Measurements from ENCODE around the gene SEC14L2. TPM values are rescaled to one million over a fixed set of nuclear protein-coding genes. Genes with fewer than 3 reads are reported as not detected.
"Not testable (repeated sequence)": the region's sequence is repeated elsewhere in the genome, so short reads cannot be mapped to it uniquely, and the experiment has no call there.

SEC14L2 gene
- total RNA-seq, 1 experiment from 2014 or later = 3.9 TPM

DNA sequence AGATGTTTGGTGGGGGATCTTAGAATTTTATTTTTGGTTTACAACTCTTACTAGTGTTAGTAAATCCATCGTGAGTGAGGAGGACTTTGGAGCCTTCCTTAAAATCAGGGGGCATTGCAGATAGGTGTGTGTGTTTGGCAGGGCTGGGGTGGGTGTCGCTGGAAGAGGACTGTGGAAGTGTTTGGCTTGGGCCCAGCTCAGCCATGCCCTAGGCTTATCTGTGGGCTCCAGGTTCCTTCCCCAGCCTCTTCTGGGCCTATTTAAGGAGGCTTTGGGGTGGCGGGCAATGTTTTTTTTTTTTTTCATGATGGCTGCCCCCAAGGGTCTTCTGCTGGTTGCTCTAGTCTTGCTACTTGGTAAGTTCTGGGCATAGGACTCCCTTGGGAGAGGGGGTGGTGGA, 50.8 kb downstream of the SEC14L2 start (continued):
- TF ChIP-seq, protein P1, sequence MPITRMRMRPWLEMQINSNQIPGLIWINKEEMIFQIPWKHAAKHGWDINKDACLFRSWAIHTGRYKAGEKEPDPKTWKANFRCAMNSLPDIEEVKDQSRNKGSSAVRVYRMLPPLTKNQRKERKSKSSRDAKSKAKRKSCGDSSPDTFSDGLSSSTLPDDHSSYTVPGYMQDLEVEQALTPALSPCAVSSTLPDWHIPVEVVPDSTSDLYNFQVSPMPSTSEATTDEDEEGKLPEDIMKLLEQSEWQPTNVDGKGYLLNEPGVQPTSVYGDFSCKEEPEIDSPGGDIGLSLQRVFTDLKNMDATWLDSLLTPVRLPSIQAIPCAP (CRISPR knock-in tag; IDR thresholded peaks at IDR 0.05) = no peak
- TF ChIP-seq ZNF532 (CRISPR knock-in tag; IDR thresholded peaks at IDR 0.05; ENCODE audit: borderline replicate concordance) (no peak), ZNF317 (CRISPR knock-in tag; IDR thresholded peaks at IDR 0.05; ENCODE audit: borderline replicate concordance, low read depth) (no peak)

- H3K4me3 Mint-ChIP-seq; ATAC-seq; H3K36me3 Mint-ChIP-seq; H3K27me3 Mint-ChIP-seq (ENCODE audit: low read depth); H3K27ac Mint-ChIP-seq; POLR2A ChIA-PET; H3K9me3 Mint-ChIP-seq; DNase-seq (ENCODE audit: low spot score); H3K4me1 Mint-ChIP-seq: not testable (repeated sequence)
- CTCF ChIA-PET = interaction anchor here (1.3 kb wide), 1 partner anchor 39 kb away, joined by 3 read pairs; no protein-coding TSS in a partner anchor
Observed at GRCh38 chr22:30451488-30451887, 54.7 kb downstream of the SEC14L2 start.

GRCh38 chr22:30452861-30453260, 56.0 kb downstream of the SEC14L2 start:
- H3K4me3 Mint-ChIP-seq = no peak overlapping the region
- ChIA-PET CTCF (interaction anchor here (1.0 to 1.4 kb wide), 2 partner anchors 8 to 33 kb away, joined by 3 to 6 read pairs; no protein-coding TSS in a partner anchor), POLR2A (no interaction called here)
- DNase-seq (ENCODE audit: low spot score) = no peak
- no peaks in the 10 kb centered on the region for H3K36me3 Mint-ChIP-seq
- no peaks in the 10 kb centered on the region for H3K4me1 Mint-ChIP-seq
- no peaks in the 10 kb centered on the region for H3K9me3 Mint-ChIP-seq
- no peak overlapping the region for H3K27ac Mint-ChIP-seq
- H3K27me3 Mint-ChIP-seq (ENCODE audit: low read depth) = no peaks in the 10 kb centered on the region; the same call in 1 of the 2 replicates
- no peak for ATAC-seq
- TF ChIP-seq, protein P2, sequence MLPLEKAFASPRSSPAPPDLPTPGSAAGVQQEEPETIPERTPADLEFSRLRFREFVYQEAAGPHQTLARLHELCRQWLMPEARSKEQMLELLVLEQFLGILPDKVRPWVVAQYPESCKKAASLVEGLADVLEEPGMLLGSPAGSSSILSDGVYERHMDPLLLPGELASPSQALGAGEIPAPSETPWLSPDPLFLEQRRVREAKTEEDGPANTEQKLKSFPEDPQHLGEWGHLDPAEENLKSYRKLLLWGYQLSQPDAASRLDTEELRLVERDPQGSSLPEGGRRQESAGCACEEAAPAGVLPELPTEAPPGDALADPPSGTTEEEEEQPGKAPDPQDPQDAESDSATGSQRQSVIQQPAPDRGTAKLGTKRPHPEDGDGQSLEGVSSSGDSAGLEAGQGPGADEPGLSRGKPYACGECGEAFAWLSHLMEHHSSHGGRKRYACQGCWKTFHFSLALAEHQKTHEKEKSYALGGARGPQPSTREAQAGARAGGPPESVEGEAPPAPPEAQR (CRISPR knock-in tag; IDR thresholded peaks at IDR 0.05) = no peak
- TF ChIP-seq, protein P3, sequence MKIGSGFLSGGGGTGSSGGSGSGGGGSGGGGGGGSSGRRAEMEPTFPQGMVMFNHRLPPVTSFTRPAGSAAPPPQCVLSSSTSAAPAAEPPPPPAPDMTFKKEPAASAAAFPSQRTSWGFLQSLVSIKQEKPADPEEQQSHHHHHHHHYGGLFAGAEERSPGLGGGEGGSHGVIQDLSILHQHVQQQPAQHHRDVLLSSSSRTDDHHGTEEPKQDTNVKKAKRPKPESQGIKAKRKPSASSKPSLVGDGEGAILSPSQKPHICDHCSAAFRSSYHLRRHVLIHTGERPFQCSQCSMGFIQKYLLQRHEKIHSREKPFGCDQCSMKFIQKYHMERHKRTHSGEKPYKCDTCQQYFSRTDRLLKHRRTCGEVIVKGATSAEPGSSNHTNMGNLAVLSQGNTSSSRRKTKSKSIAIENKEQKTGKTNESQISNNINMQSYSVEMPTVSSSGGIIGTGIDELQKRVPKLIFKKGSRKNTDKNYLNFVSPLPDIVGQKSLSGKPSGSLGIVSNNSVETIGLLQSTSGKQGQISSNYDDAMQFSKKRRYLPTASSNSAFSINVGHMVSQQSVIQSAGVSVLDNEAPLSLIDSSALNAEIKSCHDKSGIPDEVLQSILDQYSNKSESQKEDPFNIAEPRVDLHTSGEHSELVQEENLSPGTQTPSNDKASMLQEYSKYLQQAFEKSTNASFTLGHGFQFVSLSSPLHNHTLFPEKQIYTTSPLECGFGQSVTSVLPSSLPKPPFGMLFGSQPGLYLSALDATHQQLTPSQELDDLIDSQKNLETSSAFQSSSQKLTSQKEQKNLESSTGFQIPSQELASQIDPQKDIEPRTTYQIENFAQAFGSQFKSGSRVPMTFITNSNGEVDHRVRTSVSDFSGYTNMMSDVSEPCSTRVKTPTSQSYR (CRISPR knock-in tag; IDR thresholded peaks at IDR 0.05) = no peak
- TF ChIP-seq HMGA2 (CRISPR knock-in tag; IDR thresholded peaks at IDR 0.05) = no peak
- TF ChIP-seq KAT7 (CRISPR knock-in tag; IDR thresholded peaks at IDR 0.05; ENCODE audit: borderline replicate concordance) = no peak
- TF ChIP-seq TEAD4 (CRISPR knock-in tag; IDR thresholded peaks at IDR 0.05) = no peak
- no peak for TF ChIP-seq ZBTB21 (CRISPR knock-in tag; IDR thresholded peaks at IDR 0.05; ENCODE audit: borderline replicate concordance)
